ENCODE data around the gene CSRNP3.
"Not testable (repeated sequence)": the region's sequence is repeated elsewhere in the genome, so short reads cannot be mapped to it uniquely, and the experiment has no call there.

The CSRNP3 gene

DNA sequence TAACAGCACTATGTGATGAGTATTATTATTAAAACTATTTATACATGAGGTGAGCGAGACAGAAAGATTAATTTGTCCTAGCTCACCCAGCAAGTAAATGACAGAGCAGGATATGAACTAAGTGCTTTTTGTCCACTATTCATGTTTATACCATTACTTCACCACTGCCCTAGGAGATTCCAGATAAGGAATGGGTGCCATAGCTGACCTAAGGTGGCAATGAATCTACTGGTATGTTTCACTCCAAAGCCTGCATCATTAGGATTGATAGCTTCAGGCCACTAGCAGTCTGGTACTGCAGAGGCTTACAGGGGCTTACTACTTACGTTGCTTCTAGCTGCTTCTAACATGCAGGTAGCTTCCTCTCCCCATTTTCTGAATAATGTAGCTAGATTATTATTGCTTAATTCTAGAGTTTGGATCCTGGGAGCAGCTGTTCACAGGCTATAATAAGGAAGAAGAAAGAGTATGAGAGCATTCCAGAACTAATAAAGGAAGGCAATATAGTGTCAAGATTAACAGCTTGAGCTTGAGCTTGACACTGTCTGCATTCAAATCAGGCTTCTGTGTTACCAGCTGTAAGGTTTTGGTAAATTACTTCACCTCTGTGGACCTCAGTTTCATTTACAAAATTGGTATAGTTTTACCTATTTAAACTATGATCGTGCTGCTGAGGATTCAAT is 170.9 kb downstream of the CSRNP3 start:
- no peak for FAIRE-seq

- no peak for FAIRE-seq
Measured at GRCh38 chr2:165645930-165646831, 176.7 kb downstream of the CSRNP3 start.

DNA sequence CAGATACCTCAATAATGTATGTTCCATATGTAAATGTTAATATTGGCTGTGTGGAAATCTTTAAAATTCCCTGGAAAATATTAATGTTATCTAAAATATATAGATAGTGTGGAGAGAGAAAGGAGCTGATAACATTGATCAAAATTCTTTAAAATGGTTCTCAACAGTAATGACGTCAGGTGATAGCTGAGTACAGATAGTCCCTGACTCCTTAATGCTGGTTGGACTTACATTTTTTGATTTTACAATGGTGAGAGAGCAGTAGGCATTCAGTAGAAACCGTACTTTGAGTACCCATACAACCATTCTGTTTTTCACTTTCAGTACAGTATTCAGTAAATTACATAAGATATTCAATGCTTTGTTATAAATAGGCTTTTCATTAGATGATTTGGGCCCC is 177.9 kb downstream of the CSRNP3 start:
- no peak for FAIRE-seq

- FAIRE-seq = no peak
Measured at GRCh38 chr2:165648801-165649200, 179.3 kb downstream of the CSRNP3 start.

GRCh38 chr2:165651233-165651632 is 181.7 kb downstream of the CSRNP3 start:
- no peak for FAIRE-seq

GRCh38 chr2:165655661-165656060 is 186.2 kb downstream of the CSRNP3 start:
- no peak for FAIRE-seq

DNA sequence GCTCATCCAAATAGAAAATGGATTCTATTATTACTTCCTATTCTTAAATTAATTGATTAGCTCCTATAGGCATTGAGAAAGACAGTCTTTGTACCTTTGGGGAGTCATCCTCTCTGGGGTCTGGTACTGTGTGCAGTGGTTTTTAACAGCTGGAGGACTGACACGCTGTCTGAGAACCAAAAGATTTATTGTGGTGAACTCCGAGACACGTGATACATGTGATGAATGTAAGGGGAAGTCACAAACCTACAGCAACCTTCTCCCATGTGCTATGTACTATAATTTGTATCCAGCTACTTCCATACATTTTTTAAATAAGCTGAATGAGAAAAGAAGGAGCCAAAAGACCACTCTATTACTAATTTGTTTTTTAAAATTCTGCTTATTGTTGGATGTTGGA is 190.9 kb downstream of the CSRNP3 start:
- FAIRE-seq = no peak

DNA sequence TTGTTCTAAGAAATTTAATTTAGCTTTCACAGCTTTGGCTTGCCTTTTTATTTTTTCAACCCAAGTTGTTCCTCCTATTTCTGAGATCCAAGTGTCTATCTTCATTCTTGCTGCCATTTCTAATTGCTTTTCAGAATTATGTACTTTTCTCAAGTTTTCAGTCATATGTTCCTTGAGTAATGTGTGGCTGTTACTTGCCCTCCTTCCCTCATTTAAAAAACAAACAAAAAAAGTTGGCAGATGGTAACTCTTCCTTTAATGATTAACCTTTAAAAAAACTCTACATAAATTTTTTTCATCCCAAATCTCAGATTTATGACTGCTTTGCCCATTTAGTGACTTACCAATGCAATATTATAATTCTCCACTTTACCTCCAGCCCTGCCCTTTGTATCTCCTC is 193.2 kb downstream of the CSRNP3 start:
- FAIRE-seq = no peak

GRCh38 chr2:165665614-165666013 is 196.1 kb downstream of the CSRNP3 start:
- FAIRE-seq = no peak

GRCh38 chr2:165666073-165666472 is 196.6 kb downstream of the CSRNP3 start:
- FAIRE-seq = not testable (repeated sequence)

GRCh38 chr2:165666605-165667004 is 197.1 kb downstream of the CSRNP3 start:
- FAIRE-seq = no peak

GRCh38 chr2:165667375-165667774 is 197.9 kb downstream of the CSRNP3 start:
- FAIRE-seq = no peak

DNA sequence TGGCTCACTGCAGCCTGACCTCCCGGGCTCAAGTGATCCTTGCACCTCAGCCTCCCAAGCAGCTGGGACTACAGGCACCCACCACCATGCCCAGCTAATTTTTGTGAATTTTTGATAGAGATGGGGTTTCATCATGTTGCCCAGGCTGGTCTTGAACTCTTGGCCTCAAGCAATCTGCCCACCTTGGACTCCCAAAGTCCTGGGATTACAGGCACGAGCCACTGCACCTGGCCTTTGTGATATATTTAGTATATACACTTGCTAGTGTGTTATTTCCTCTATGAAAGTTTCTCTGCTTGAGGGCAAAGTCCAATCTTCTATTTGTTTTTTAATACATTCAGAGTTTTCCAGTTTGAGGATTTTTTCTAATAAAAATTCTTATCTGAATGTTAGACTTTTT is 205.3 kb downstream of the CSRNP3 start:
- FAIRE-seq = no peak

DNA sequence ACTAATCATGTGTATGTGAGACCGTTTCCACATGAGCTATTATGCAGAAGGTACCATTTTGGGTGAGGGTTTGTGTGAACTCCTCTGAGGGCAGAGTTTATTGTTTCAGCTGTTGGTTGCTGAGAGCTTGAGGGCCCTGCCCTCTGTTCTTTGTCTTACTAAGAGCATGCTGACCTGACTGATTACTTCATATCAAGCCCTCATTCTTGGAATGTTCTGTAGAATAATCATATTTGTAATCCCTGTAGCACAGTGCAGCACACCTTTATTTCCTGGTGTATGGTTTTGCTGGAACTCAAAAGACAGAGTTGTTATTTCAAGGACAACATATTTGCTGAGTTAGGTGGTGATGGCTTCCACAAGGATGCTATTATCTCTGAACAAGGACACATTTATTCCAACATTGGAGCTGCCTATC is 206.1 kb downstream of the CSRNP3 start:
- no peak for FAIRE-seq

DNA sequence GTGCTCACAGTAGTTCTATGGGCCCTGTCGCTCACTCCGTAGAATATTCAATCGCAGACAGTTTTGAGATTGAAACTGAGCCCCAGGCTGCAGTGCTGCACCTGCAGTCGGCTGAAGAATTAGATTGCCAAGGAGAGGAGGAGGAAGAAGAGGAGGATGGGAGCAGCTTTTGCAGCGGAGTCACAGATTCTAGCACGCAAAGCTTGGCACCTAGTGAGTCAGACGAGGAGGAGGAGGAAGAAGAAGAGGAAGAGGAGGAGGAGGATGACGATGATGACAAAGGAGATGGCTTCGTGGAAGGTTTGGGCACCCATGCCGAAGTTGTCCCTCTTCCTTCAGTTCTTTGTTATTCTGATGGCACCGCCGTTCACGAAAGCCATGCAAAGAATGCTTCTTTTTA is 209.4 kb downstream of the CSRNP3 start:
- no peak for FAIRE-seq

DNA sequence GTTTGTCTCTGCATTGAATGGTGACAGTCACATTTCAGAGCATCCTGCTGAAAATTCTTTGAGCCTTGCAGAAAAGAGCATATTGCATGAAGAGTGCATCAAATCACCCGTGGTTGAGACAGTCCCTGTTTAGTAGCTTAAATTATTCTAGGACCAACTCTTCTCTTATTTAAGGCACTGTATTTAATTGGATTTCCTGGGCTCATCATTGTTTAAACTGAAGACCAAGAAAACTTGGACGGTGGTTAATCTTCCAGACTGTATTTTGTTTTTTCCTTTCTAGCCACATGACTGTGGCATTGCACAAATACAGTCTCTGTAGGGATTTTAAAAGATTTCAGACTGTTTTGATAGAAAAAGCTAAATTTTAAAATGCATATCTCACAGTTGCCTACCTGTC is 210.1 kb downstream of the CSRNP3 start:
- no peak for FAIRE-seq

- no peak for FAIRE-seq
Measured at GRCh38 chr2:165681841-165682240, 212.3 kb downstream of the CSRNP3 start.

- FAIRE-seq = no peak
Measured at GRCh38 chr2:165682546-165682945, 213.0 kb downstream of the CSRNP3 start.

- FAIRE-seq = no peak
Measured at GRCh38 chr2:165686800-165687199, 217.3 kb downstream of the CSRNP3 start.

DNA sequence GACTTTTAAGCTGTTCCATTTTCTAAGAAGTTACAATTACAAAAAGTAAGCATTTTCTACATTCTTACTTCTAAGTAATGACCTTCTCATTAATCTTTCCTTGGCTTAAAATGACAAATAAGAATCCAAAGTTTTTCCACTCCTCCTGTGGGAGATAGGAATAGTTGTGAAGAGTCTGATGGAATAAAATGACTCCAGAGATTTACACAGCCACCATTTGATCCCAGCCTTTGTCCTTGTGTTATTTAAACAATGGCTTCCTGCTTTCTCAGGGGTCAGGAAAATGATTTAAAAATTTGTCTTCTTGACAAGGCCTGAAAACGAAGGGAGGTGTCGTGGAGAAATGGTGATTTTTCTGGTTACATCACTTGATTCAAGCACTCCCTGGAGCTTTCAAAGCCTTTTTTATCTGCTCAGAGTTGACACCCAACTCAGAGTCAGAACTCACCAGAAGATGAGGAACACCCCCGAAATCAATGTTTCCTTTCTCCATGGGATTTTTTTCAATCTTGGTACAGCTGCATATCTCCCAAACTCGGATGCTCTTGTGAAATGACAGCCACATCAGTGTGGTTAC is 218.0 kb downstream of the CSRNP3 start:
- no peak for FAIRE-seq

GRCh38 chr2:165691615-165692014 is 222.1 kb downstream of the CSRNP3 start:
- no peak for FAIRE-seq

- no peak for FAIRE-seq
Measured at GRCh38 chr2:165692906-165693305, 223.4 kb downstream of the CSRNP3 start.

DNA sequence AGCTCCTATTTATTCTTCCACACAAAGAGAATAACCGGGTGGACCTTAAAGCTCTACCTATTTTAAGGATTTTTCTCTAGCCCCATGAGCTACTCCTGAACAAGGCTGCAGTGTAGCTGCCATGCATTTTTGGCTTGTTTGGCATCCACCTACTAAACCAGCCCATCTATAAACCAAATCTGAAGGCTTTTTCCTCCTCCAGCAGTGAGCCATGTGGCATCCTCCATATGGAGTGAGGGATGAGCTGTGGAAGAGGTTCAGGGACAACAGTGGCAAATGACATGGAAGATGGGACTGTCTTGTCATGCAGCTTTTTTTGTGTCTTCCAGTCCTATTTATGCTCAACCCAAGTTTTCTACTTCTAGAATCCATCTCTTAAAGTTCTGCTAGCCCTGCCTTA is 224.3 kb downstream of the CSRNP3 start:
- FAIRE-seq = no peak
